IPS-NIHi7 (cell line): Measurements from ENCODE around the gene MS4A5.
"Not testable (repeated sequence)": the region's sequence is repeated elsewhere in the genome, so short reads cannot be mapped to it uniquely, and the experiment has no call there.

Experiments used
- DNase-seq: peaks from one replicate; pipeline ENCODE4 v3.0.0; 2012; ENCODE audit warnings: mixed read lengths; ENCODE audit errors: extremely low spot score

MS4A5 gene

GRCh38 chr11:60429272-60429671 lies at the start of gene MS4A5:
Gene MS4A5, plus strand, starts transcription at chr11:60429572. Its CDS starts 103 bp downstream, at chr11:60429675.
- DNase-seq = no peak

GRCh38 chr11:60389279-60389910 lies 40.0 kb upstream of the MS4A5 start:
- no peak for DNase-seq

- DNase-seq = no peak
Measured at GRCh38 chr11:60390419-60390818, 39.0 kb upstream of the MS4A5 start.

- no peak for DNase-seq
Measured at GRCh38 chr11:60392361-60392760, 37.0 kb upstream of the MS4A5 start.

GRCh38 chr11:60393016-60393415 lies 36.4 kb upstream of the MS4A5 start:
- no peak for DNase-seq

- DNase-seq = no peak
Measured at GRCh38 chr11:60394666-60395380, 34.5 kb upstream of the MS4A5 start.

GRCh38 chr11:60396382-60396781 lies 33.0 kb upstream of the MS4A5 start, which contains the start of gene MS4A14:
Gene MS4A14, plus strand, starts transcription at chr11:60396459. Its CDS starts 120 bp downstream, at chr11:60396579.
- DNase-seq = no peak

- no peak for DNase-seq
Measured at GRCh38 chr11:60396799-60397198, 32.6 kb upstream of the MS4A5 start.

GRCh38 chr11:60420015-60420414 lies 9.4 kb upstream of the MS4A5 start:
- DNase-seq = no peak

- DNase-seq = no peak
Measured at GRCh38 chr11:60422609-60423008, 6.8 kb upstream of the MS4A5 start.

GRCh38 chr11:60428517-60428916 lies 855 bp upstream of the MS4A5 start:
- no peak for DNase-seq

- DNase-seq = no peak
Measured at GRCh38 chr11:60431251-60431650, 1.9 kb downstream of the MS4A5 start.

- DNase-seq = no peak
Measured at GRCh38 chr11:60433401-60433800, 4.0 kb downstream of the MS4A5 start.

GRCh38 chr11:60447070-60447469 lies 17.7 kb downstream of the MS4A5 start:
- DNase-seq = no peak

GRCh38 chr11:60447846-60448245 lies 18.5 kb downstream of the MS4A5 start:
- DNase-seq = no peak

GRCh38 chr11:60451185-60451584 lies 21.8 kb downstream of the MS4A5 start:
- not testable (repeated sequence) for DNase-seq

GRCh38 chr11:60454212-60454611 lies 24.8 kb downstream of the MS4A5 start:
- no peak for DNase-seq

GRCh38 chr11:60455531-60456042 lies 26.2 kb downstream of the MS4A5 start, which contains the start of gene MS4A1:
Gene MS4A1, plus strand, starts transcription at chr11:60455847. Its CDS starts 6,528 bp downstream, at chr11:60462375.
- DNase-seq = no peak

GRCh38 chr11:60457576-60457975 lies 28.2 kb downstream of the MS4A5 start:
- no peak for DNase-seq

GRCh38 chr11:60459345-60459744 lies 30.0 kb downstream of the MS4A5 start:
- DNase-seq = no peak

- no peak for DNase-seq
Measured at GRCh38 chr11:60468829-60469228, 39.5 kb downstream of the MS4A5 start.

- no peak for DNase-seq
Measured at GRCh38 chr11:60469723-60470122, 40.4 kb downstream of the MS4A5 start.

GRCh38 chr11:60477035-60477445 lies 47.7 kb downstream of the MS4A5 start:
- no peak for DNase-seq
